ENCODE measurements around the gene BPIFB2. TPM values are rescaled to one million over a fixed set of nuclear protein-coding genes. Genes with fewer than 3 reads are reported as not detected.

BPIFB2 gene
- total and polyA plus RNA-seq, 9 donors = 0.26 TPM; not detected in 8

DNA sequence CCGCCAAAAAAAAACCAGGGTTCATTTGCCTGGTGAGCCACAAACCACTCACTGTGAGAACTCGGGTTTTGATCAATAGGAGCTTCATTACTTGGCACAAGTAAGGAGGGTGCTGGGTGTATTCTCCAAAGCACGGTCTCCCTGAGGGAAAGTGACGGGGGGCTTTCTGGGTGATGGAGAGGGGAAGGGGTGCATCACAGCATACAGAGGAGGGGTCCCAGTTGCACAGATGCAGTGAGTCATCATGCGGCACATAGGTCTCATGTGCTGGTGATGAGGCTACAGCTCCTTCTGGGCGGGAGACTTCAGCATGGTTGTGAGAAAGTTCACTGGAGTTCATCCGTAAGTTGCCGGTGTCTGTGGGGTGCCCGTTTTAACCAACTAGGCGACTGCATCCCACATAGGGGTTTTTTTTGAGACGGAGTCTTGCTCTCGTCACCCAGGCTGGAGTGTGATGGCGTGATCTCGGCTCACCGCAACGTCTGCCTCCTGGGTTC, 39.5 kb upstream of the BPIFB2 start:
- Histone ChIP-seq H3K27ac (no peak overlapping the region), H3K9me3 (no peaks in the 10 kb centered on the region), H3K4me3 (no peak overlapping the region), H3K27me3 (no peaks in the 10 kb centered on the region), H3K36me3 (no peaks in the 10 kb centered on the region), H3K4me1 (ENCODE audit: insufficient read depth) (no peaks in the 10 kb centered on the region)
- WGBS, 3 donors = 81 to 85% (median 85%) methylated on average over 16 of the region's 16 CpGs
- TF ChIP-seq EP300 (IDR thresholded peaks at IDR 0.05) = no peak
- no peak for TF ChIP-seq CTCF (IDR thresholded peaks at IDR 0.05)
- no peak for TF ChIP-seq POLR2A (IDR thresholded peaks at IDR 0.05)
- intact Hi-C loops (cut with DNase I) = no loop called here
- DNase-seq = no peak

GRCh38 chr20:32968478-32969241, 38.8 kb upstream of the BPIFB2 start:
- no peak overlapping the region for H3K27ac ChIP-seq
- TF ChIP-seq EP300 (IDR thresholded peaks at IDR 0.05) = no peak
- TF ChIP-seq POLR2A (IDR thresholded peaks at IDR 0.05) = no peak
- no peak for TF ChIP-seq CTCF (IDR thresholded peaks at IDR 0.05)
- H3K9me3 ChIP-seq = no peaks in the 10 kb centered on the region
- H3K4me3 ChIP-seq = no peak overlapping the region
- no peaks in the 10 kb centered on the region for H3K36me3 ChIP-seq
- H3K27me3 ChIP-seq = no peaks in the 10 kb centered on the region
- no peaks in the 10 kb centered on the region for H3K4me1 ChIP-seq (ENCODE audit: insufficient read depth)
- DNase-seq = no peak
- 55 to 67% (median 60%) methylated on average over 19 of the region's 19 CpGs for WGBS, 3 donors
- intact Hi-C loops (cut with DNase I) = no loop called here

- Histone ChIP-seq H3K27me3 (no peaks in the 10 kb centered on the region), H3K36me3 (no peaks in the 10 kb centered on the region), H3K4me1 (ENCODE audit: insufficient read depth) (no peaks in the 10 kb centered on the region), H3K9me3 (no peaks in the 10 kb centered on the region), H3K27ac (no peak overlapping the region), H3K4me3 (no peak overlapping the region)
- no peak for TF ChIP-seq POLR2A (IDR thresholded peaks at IDR 0.05)
- no peak for TF ChIP-seq CTCF (IDR thresholded peaks at IDR 0.05)
- no peak for TF ChIP-seq EP300 (IDR thresholded peaks at IDR 0.05)
- no peak for DNase-seq
- intact Hi-C loops (cut with DNase I) = no loop called here
- WGBS, 3 donors = 75 to 83% (median 77%) methylated on average over 13 of the region's 13 CpGs
Measured at GRCh38 chr20:32969356-32970114, 38.0 kb upstream of the BPIFB2 start.

GRCh38 chr20:32970115-32970972, 37.2 kb upstream of the BPIFB2 start:
- Histone ChIP-seq H3K36me3 (no peaks in the 10 kb centered on the region), H3K4me3 (no peak overlapping the region), H3K4me1 (ENCODE audit: insufficient read depth) (no peaks in the 10 kb centered on the region), H3K9me3 (no peaks in the 10 kb centered on the region), H3K27me3 (no peaks in the 10 kb centered on the region), H3K27ac (no peak overlapping the region)
- no peak for DNase-seq
- 86 to 93% (median 89%) methylated on average over 15 of the region's 15 CpGs for WGBS, 3 donors
- TF ChIP-seq EP300 (IDR thresholded peaks at IDR 0.05) (no peak), POLR2A (IDR thresholded peaks at IDR 0.05) (no peak), CTCF (IDR thresholded peaks at IDR 0.05) (no peak)
- intact Hi-C loops (cut with DNase I) = no loop called here
